ENCODE data around the gene AP2A2. TPM values are rescaled to one million over a fixed set of nuclear protein-coding genes. Genes with fewer than 3 reads are reported as not detected.
A peak's percentile ranks its signal among the peaks of the same experiment; 100 is the strongest.

AP2A2 gene
- polyA plus RNA-seq, 3 donors, result 5.7 to 61.0 (median 8.2) TPM

DNA sequence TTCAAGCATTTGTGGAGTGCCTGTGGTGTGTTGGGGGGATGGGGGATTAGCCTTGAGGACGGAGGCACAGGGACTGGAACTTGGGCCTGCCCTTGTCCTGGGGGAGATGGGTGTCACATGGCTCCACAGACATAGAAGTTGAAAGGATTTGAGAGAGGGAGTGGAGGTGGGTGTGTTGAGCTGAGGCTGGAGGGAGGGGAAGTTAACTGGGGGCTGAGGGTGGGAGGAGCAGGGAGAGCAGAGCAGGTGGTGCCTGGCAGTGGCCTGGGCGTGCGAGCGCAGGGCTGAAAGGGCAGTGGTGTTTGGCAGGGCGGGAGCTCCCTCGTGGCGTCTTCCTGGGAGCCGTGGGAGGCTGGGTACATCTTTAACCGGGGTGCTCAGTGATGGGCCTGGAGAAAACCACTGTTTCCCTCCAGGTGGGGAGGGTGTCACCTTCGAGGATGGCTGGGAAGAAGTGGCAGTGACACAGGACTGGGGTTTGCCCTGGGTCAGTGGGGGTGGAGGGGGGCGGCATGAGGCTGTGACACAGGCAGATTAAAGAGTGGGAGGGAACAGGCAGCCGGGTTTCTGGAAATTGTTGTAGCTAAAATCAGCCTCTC, 45.5 kb downstream of the AP2A2 start:
- Histone ChIP-seq H4K20me1 (ENCODE audit: insufficient read depth, low read length) (peaks cover 63% of the 10 kb centered on the region), H3K4me1 (ENCODE audit: control insufficient read depth in 1 of 2, insufficient read depth in 2 of 2, low read length in 2 of 2) (peaks cover 0 to 11% of the 10 kb centered on the region in 2 donors), H3K9me3 (replicated peaks in 1 of 2; ENCODE audit: control insufficient read depth in 1 of 2, insufficient read depth in 1 of 2, low read length in 2 of 2) (no peaks in the 10 kb centered on the region), H3K27me3 (ENCODE audit: control insufficient read depth in 2 of 2, insufficient read depth in 2 of 2, low read length in 2 of 2) (no peaks in the 10 kb centered on the region), H3K79me2 (ENCODE audit: insufficient read depth, low read length) (no peaks in the 10 kb centered on the region), H2AFZ (ENCODE audit: insufficient read depth, low read depth, low read length, poor library complexity, severe bottlenecking) (no peak overlapping the region), H3K4me2 (replicated peaks; ENCODE audit: extremely low read depth, low read length, poor library complexity, severe bottlenecking) (no peak overlapping the region), H3K9ac (ENCODE audit: insufficient read depth, low read length, poor library complexity, severe bottlenecking) (no peak overlapping the region), H3K27ac (ENCODE audit: low read depth in 1 of 2, low read length in 2 of 2) (no peak overlapping the region), H3K4me3 (replicated peaks in 1 of 3; ENCODE audit: low read depth in 2 of 3, low read length in 3 of 3) (no peak overlapping the region), H3K36me3 (replicated peaks in 1 of 2; ENCODE audit: control insufficient read depth in 1 of 2, insufficient read depth in 2 of 2, low read length in 2 of 2) (peaks cover 39 to 56% of the 10 kb centered on the region in 2 donors)
- TF ChIP-seq, protein P1, sequence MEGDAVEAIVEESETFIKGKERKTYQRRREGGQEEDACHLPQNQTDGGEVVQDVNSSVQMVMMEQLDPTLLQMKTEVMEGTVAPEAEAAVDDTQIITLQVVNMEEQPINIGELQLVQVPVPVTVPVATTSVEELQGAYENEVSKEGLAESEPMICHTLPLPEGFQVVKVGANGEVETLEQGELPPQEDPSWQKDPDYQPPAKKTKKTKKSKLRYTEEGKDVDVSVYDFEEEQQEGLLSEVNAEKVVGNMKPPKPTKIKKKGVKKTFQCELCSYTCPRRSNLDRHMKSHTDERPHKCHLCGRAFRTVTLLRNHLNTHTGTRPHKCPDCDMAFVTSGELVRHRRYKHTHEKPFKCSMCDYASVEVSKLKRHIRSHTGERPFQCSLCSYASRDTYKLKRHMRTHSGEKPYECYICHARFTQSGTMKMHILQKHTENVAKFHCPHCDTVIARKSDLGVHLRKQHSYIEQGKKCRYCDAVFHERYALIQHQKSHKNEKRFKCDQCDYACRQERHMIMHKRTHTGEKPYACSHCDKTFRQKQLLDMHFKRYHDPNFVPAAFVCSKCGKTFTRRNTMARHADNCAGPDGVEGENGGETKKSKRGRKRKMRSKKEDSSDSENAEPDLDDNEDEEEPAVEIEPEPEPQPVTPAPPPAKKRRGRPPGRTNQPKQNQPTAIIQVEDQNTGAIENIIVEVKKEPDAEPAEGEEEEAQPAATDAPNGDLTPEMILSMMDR (IDR thresholded peaks at IDR 0.05), result no peak
- Mint-ChIP-seq H3K36me3 (peaks cover 64 to 86% of the 10 kb centered on the region in 2 donors), H3K27me3 (ENCODE audit: low read depth in 3 of 3) (peaks cover 1 to 4% (median 3%) of the 10 kb centered on the region in 3 donors), H3K9me3 (peaks cover 0 to 3% (median 0%) of the 10 kb centered on the region in 7 donors), H3K27ac (peak overlapping the region in 2 of 7 donors; percentile 3 to 68), H3K4me3 (no peak overlapping the region), H3K4me1 (peaks cover 26% of the 10 kb centered on the region)
- intact Hi-C loops (cut with micrococcal nuclease), result no loop called here
- DNase-seq, result no peak
- 45% methylated on average over 12 of the region's 12 CpGs for WGBS (ENCODE audit: insufficient coverage)

DNA sequence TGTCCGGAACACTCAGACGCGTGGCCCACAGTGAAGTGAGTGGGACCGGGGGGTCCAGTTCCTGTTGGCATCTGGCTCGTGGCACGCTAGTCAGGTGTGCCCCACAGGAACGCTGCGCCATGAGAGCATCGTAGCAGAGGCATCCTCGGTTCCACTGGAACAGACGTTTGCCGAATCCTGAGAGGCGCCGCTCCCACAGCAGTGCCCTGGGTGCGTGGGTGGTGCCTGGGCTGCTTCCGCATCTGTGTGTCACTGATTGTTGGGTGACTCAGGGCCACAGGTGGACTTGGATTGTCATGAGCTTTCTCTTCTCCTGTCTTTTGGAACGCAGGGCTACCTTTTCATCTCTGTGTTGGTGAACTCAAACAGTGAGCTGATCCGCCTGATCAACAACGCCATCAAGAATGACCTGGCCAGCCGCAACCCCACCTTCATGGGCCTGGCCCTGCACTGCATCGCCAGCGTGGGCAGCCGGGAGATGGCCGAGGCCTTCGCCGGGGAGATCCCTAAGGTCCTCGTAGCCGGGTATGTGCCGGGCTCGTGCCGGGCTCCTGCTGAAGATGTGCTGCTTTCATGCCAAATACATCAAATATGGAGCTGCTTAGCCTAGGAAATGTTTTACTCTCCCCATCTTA, 46.2 kb downstream of the AP2A2 start:
- Histone ChIP-seq H3K27ac (ENCODE audit: low read depth in 1 of 2, low read length in 2 of 2) (no peak overlapping the region), H3K4me3 (replicated peaks in 1 of 3; ENCODE audit: low read depth in 2 of 3, low read length in 3 of 3) (no peak overlapping the region), H3K4me1 (ENCODE audit: control insufficient read depth in 1 of 2, insufficient read depth in 2 of 2, low read length in 2 of 2) (peaks cover 0 to 11% of the 10 kb centered on the region in 2 donors), H3K9ac (ENCODE audit: insufficient read depth, low read length, poor library complexity, severe bottlenecking) (no peak overlapping the region), H2AFZ (ENCODE audit: insufficient read depth, low read depth, low read length, poor library complexity, severe bottlenecking) (no peak overlapping the region), H3K36me3 (replicated peaks in 1 of 2; ENCODE audit: control insufficient read depth in 1 of 2, insufficient read depth in 2 of 2, low read length in 2 of 2) (peaks cover 39 to 63% of the 10 kb centered on the region in 2 donors), H3K4me2 (replicated peaks; ENCODE audit: extremely low read depth, low read length, poor library complexity, severe bottlenecking) (no peak overlapping the region), H3K9me3 (replicated peaks in 1 of 2; ENCODE audit: control insufficient read depth in 1 of 2, insufficient read depth in 1 of 2, low read length in 2 of 2) (no peaks in the 10 kb centered on the region), H3K27me3 (ENCODE audit: control insufficient read depth in 2 of 2, insufficient read depth in 2 of 2, low read length in 2 of 2) (no peaks in the 10 kb centered on the region), H4K20me1 (ENCODE audit: insufficient read depth, low read length) (peaks cover 60% of the 10 kb centered on the region), H3K79me2 (ENCODE audit: insufficient read depth, low read length) (no peaks in the 10 kb centered on the region)
- H3K27ac Mint-ChIP-seq, result no peak overlapping the region
- WGBS (ENCODE audit: insufficient coverage), result 90% methylated on average over 31 of the region's 31 CpGs
- peaks cover 1 to 4% (median 3%) of the 10 kb centered on the region in 3 donors for H3K27me3 Mint-ChIP-seq (ENCODE audit: low read depth in 3 of 3)
- H3K36me3 Mint-ChIP-seq, result peaks cover 64 to 85% of the 10 kb centered on the region in 2 donors
- H3K4me3 Mint-ChIP-seq, result no peak overlapping the region
- TF ChIP-seq, protein P1 (IDR thresholded peaks at IDR 0.05), result no peak
- intact Hi-C loops (cut with micrococcal nuclease), result no loop called here
- peaks cover 26% of the 10 kb centered on the region for H3K4me1 Mint-ChIP-seq
- H3K9me3 Mint-ChIP-seq, result peaks cover 0 to 3% (median 0%) of the 10 kb centered on the region in 7 donors
- DNase-seq, result no peak

All from CD14-positive monocyte (primary cell).